ENCODE measurements around the gene CBY3.

CBY3 gene

DNA sequence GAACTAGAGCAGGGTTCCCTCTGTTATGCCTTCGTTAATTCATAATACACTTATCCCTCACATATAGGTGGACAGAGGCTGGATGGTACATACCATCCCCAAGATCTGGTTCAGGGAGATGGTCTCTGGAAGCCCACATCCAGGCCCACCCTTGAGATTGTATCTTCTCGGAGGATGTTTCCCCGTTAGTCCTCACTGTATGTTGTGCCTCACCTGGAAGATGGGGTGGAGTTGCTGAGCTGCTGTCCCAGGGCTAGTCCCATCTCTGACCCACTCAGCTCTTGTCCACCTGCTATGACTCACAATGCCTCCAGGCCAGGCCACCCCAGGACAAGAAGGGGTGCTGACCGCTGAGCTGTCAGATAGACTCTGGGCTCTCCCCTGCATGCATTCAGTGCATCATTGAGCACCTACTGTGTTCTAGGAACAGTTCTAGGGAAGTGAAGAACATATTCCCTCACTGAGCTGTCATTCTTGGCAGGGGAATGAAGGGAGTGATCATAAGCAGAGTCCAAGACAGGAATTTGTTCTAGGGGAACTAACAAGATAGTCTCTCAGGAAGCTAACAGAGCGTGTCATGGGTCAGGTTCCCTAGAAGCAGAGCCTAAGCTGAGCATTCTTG is at the start of gene CBY3:
TSS of gene CBY3 (minus strand) at position 255 of the 622 bp plus-strand sequence. CDS start at position 139, 116 bp downstream.
- TF ChIP-seq, protein P1, sequence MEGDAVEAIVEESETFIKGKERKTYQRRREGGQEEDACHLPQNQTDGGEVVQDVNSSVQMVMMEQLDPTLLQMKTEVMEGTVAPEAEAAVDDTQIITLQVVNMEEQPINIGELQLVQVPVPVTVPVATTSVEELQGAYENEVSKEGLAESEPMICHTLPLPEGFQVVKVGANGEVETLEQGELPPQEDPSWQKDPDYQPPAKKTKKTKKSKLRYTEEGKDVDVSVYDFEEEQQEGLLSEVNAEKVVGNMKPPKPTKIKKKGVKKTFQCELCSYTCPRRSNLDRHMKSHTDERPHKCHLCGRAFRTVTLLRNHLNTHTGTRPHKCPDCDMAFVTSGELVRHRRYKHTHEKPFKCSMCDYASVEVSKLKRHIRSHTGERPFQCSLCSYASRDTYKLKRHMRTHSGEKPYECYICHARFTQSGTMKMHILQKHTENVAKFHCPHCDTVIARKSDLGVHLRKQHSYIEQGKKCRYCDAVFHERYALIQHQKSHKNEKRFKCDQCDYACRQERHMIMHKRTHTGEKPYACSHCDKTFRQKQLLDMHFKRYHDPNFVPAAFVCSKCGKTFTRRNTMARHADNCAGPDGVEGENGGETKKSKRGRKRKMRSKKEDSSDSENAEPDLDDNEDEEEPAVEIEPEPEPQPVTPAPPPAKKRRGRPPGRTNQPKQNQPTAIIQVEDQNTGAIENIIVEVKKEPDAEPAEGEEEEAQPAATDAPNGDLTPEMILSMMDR (conservative IDR thresholded peaks at IDR 0.05; ENCODE audit: low read depth, low read length) = no peak
- no peak for DNase-seq (ENCODE audit: low read depth)

DNA sequence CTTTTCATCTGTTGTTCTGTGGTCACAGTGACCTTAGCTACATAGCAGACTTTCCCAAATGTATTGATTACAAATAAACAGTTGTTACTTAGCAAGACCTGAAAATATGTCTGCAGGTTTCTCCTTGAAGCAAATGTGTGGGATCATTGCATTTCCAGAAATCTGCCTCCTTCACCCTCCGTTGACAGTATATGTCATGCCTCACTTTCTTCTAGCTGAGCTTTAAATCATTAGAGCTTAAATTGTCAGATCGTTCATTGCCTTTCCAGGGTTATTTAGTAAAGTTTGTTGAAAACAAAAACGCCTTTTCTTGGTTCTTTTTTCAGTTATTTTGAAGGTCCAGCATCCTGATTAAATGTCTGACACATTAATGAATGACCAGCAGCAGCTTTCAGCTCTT is 49.5 kb upstream of the CBY3 start:
- no peak overlapping the region for H3K4me3 ChIP-seq (ENCODE audit: low read length)
- DNase-seq (ENCODE audit: low read depth) = no peak
- TF ChIP-seq, protein P1 (conservative IDR thresholded peaks at IDR 0.05; ENCODE audit: low read depth, low read length) = no peak

More for the DNA sequence above, at the start of gene CBY3:
- no peak within 1 kb of the TSS for H3K4me3 ChIP-seq (ENCODE audit: low read length)

DNA sequence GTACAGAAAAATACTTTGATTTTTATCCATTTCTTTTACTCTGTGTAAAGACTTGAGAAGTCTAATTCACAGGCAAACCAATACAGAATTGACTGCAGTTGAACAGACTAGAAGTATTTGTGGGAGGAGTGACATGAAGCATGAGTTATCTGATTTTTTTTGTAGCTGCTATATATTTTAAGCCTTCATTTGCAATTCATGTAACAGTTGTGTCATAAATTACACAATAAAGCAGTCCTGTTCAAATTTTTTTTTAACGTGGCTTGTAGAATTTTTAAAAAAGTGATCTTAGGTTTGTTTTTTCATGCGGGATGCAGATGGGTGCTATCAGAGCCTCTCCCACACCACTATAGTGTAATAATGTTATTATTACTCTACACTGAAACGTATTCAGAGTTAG is 48.9 kb upstream of the CBY3 start:
- no peak overlapping the region for H3K4me3 ChIP-seq (ENCODE audit: low read length)
- TF ChIP-seq, protein P1 (conservative IDR thresholded peaks at IDR 0.05; ENCODE audit: low read depth, low read length) = no peak
- no peak for DNase-seq (ENCODE audit: low read depth)

DNA sequence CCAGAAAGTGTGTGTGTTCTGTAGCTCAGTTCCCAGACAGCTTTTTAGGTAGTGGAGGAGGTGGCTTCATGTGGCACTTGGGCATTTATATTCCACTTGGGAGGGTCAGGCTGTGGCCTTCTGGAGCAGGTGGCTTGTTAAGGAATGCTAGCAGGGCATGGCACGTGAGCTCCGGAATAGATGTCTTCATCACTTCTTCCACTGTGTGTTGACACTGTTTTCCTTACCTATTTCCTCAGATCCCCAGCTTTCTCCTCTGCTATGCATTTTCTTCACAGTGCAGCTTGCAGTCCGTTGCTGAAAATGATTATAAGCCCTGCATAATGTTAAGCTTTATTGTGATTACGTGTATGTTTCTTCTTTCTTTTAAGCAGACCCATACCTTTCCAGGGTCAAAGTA is 48.5 kb upstream of the CBY3 start:
- TF ChIP-seq, protein P1 (conservative IDR thresholded peaks at IDR 0.05; ENCODE audit: low read depth, low read length) = no peak
- no peak overlapping the region for H3K4me3 ChIP-seq (ENCODE audit: low read length)
- no peak for DNase-seq (ENCODE audit: low read depth)

DNA sequence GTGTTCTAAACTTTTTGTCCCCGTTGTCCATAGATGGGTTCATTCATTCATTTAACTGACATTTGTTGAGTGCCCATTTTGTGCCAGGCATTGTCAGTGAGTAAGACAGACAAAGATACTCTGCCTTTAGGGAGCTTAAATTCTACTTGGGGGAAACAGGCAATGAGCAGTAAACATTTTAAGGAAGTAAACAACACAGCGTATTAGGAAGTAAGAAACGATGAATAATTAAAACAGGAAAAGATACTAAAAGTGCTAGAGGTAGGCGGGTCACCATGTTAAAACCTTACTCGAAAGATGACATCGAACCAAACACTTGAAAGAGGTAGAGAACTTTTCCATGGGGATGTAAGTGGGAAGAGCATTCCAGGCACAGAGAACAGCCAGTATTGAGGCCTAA is 46.3 kb upstream of the CBY3 start:
- TF ChIP-seq, protein P1 (conservative IDR thresholded peaks at IDR 0.05; ENCODE audit: low read depth, low read length) = no peak
- no peak for DNase-seq (ENCODE audit: low read depth)
- no peak overlapping the region for H3K4me3 ChIP-seq (ENCODE audit: low read length)

DNA sequence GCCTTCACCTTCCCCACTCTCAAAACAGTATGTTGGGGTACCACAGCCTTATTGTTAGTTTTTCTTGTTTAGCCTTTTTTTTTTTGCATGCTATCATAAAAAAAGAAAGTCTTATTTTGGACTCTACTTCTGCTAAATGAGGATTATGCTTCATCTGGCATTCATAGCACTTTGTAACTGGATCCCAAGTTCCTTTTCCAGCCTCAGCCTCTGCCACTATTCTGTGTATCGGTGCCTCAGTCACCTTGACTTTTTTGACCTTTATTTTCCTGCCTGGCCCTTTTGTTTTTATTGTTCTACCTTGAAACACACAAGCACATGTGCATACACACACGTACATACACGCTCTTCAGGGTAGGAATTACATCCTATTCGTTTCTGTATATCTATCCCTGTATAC is 43.3 kb upstream of the CBY3 start:
- TF ChIP-seq, protein P1 (conservative IDR thresholded peaks at IDR 0.05; ENCODE audit: low read depth, low read length) = no peak
- no peak for DNase-seq (ENCODE audit: low read depth)
- no peak overlapping the region for H3K4me3 ChIP-seq (ENCODE audit: low read length)

DNA sequence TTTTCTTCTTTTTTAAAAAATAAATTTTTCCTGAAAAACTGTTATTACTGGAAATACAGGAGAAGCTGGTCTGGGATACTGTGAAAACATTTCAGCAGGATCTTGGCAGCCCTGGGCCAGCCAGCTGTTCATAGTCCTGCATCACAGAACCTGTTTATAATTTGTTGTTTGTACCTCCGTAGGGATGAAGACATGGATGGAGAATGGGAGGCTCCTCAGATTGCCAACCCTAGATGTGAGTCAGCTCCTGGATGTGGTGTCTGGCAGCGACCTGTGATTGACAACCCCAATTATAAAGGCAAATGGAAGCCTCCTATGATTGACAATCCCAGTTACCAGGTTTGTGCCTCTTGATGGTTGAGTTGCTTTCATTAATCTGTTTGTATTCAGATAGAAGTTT is 39.4 kb upstream of the CBY3 start:
- no peak overlapping the region for H3K4me3 ChIP-seq (ENCODE audit: low read length)
- no peak for DNase-seq (ENCODE audit: low read depth)
- TF ChIP-seq, protein P1 (conservative IDR thresholded peaks at IDR 0.05; ENCODE audit: low read depth, low read length) = no peak

All from retinal pigment epithelial cell (primary cell).